GM19395 (cell line): Measurements from ENCODE around the gene SRGAP3.

Experiments
- ATAC-seq: cut with Tn5 transposase; IDR thresholded peaks from one replicate; pipeline ENCODE4 v1.9.1; 2021; ENCODE audit warnings: mild to moderate bottlenecking, moderate library complexity; ENCODE audit not compliant: unreplicated experiment

SRGAP3 gene

GRCh38 chr3:9026320-9027045, 223.0 kb downstream of the SRGAP3 start:
- no peak for ATAC-seq

DNA sequence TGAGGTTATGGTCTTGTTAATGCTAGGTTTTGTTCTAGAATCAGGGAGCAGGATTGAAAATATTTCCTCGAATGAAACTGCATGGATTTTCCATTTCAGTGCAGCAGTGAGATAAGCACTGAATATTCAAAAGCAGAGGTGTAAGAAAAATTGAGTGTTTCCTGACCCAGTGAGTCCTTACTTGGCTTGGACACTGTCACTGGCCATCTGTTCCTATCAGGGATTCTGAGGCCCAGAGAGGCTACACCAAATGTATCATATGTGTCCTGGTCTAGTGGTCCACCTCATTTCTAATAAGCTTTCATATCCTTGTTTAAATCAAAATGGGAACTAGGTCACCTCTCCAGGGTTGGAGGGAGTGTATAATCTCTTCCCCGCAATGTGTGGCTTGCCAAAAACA, 225.1 kb downstream of the SRGAP3 start:
- ATAC-seq, result no peak

- no peak for ATAC-seq
These were observed 226.2 kb downstream of the SRGAP3 start for GRCh38 chr3:9023226-9023590.

- ATAC-seq, result no peak
These were observed 226.9 kb downstream of the SRGAP3 start for GRCh38 chr3:9022305-9023225.

DNA sequence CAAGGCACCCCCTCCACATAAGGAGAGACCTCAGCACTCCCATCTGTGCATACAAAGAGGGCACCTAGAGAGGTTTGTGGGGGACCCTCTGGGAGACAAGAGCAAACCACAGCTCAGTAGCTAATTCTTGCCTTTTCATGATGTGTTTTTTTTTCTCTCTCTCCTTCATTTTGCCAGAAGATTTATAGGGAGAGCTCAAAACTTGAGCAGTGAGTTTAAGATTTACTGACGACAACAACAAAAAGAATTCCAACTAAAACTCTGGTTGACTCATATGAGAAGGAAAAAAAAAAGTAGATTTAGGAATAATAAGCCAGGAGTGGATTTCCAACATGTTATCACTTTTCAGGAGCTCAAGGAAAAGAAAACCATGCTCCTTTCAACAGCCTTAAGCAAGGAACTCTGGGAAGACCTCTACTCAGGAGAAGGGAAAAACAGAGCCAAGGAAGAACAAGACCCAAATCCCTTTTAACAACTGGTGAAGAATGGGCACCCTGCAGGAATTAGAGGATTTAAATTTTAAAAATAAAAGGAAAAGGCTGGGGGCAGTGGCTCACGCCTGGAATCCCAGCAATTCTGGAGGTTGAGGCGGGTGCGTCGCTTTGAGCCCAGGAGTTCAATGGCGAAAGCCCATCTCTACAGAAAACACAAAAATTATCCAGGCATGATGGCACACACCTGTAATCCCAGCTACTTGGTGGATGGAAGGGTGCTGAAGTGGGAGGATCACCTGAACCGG, 228.0 kb downstream of the SRGAP3 start:
- ATAC-seq, result no peak

- ATAC-seq, result no peak
These were observed 229.0 kb downstream of the SRGAP3 start for GRCh38 chr3:9020426-9020825.

- no peak for ATAC-seq
These were observed 230.0 kb downstream of the SRGAP3 start for GRCh38 chr3:9019259-9019961.

DNA sequence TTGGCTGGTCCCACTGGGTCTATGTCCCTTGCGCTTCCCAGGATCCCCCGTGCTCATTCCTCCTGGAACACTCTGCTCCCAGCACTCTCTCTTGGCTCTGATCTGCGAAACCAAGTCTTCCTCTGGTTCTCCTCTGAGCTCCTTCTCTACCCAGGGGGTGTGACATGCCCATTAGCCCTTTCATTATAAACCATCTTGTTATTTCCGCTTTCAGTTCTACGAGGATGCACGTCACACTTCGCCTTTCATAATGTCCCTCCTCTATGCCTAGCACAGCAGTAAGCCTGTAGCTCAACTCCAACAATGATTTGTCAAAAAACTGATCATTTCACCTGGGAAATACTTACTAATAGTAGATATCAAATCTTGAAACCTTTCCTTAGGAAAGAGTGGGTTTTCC, 234.2 kb downstream of the SRGAP3 start:
- no peak for ATAC-seq

DNA sequence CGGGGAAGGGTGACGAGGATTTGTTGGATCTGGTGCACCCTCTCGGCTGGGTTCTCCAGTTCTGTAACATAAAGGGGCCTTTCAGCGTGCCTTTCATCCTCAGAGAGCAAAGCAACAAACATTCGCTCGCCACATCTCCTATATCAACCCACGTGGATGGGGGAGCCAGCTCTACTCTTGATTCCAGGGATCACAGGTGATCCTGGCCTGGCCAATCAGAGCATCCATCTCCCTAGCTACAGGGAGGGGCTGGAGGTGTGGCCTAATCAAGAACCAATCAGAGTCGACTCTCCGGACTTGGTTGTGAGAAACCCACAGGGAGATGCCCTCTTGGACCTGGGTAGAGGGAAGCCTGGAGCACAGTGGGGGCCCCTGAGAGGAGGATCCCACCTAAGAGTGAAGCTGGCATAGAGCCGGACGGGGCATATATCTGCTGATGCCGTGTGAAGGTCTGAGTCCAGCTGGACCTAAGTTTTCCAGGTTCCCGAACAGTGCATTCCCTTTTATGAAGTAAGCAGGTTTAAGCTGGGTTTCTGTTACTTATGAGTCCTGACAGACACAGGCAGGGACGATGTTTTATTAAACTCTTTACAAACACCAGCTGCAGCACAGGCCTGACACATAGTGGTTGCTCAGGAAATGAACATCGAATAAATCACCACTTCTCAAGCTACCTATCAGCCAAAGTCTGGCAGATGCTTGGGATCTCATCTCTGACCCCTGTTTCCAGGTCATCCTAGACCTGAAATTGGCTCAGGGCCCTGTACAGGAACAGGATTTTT, 235.5 kb downstream of the SRGAP3 start:
- ATAC-seq, result no peak

DNA sequence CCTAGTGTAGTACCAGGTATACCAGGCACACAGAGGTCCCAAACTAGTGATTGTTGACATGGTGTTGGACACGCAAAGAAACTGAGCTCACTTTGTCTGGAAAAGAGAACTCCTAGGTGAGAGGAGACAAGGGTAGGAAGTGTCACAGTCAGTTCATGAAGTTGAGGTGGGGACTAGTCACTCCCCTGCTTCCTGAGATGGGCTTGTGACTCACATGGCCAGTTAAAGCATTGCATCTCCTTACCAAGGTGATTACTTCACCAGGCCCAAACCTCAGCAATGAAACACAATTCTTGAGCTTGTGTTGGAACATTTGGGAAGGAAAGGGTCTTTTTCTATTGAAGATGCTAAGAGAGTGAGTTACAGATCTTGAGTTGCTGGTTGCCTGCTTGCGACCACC, 236.9 kb downstream of the SRGAP3 start:
- ATAC-seq, result no peak

- no peak for ATAC-seq
These were observed 239.4 kb downstream of the SRGAP3 start for GRCh38 chr3:9009976-9010545.

DNA sequence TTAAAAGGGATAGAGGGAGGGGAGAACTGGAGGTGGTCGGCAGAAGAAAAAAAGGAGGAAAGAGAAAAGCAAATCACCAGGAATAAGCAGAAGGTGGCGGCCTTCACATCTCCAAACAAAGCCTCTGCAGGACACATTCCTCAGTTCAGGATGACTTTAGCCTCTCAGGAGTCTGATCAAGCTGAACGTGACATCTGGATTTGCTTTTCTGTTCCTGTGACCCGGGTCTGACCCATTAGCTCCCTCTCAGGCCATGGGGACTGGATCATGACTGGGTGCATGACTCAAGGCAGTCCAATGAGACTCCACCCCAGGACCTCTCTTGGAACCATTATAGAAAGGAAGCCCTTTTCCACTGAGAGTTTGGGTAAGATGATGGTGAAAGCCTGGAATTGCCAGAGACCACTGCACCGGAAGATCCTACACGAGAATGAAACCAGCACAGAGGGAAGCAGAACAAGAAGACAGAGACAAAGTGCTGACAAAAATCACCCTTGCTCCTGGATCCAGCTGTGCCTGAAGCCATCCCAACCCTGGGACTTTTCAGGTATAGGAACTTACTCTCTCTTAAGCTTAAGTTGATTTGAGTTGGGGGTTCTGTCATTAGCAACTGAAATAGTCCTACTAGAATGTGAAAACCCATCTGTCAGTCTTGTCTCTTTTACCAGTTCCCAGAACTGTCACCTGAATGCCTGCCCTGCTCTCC, 240.7 kb downstream of the SRGAP3 start:
- ATAC-seq, result no peak

DNA sequence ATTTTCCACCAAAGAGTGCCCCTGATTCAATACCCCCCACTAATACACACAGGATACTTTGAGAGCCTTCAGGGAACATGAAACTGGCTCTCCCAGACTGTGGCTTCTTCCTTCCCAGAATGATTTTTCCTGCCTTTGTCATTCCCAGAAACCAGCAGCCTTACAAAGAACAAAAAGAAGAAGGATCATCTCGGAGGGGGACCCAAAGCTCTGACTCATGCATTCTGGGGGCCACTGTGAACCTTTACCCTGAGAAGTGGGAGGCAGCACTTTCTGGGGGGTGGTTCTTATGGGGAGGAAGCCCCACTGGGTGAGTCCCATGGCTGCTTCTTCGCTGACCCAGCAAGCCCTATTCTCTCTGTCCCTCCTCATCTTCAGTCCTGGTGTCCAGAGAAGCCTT, 241.5 kb downstream of the SRGAP3 start:
- ATAC-seq, result no peak

- ATAC-seq, result no peak
These were observed 242.2 kb downstream of the SRGAP3 start for GRCh38 chr3:9007213-9007612.

DNA sequence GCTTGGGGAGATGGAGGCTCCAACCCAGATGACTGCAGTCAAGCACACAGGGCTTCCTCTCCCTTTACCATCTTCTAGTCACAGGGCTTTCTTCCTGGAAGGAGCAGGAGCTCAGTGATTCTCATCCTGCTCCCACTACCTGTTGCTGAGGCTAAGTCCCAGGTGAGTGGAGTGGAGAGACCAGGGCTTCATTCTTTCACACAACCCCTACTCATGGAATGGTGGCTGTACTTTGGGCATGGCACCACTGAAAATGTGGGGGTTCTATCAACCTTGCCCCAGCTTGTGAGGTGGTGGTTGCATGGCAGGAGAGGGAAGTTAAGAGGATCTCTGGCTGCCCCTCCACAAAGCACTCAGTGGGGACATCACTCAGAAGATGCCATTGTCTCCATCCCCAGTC, 249.4 kb downstream of the SRGAP3 start:
- no peak for ATAC-seq

- ATAC-seq, result no peak
These were observed 252.3 kb downstream of the SRGAP3 start for GRCh38 chr3:8997151-8997550.

- ATAC-seq, result no peak
These were observed 252.7 kb downstream of the SRGAP3 start for GRCh38 chr3:8996681-8997121.

GRCh38 chr3:8996216-8996615, 253.2 kb downstream of the SRGAP3 start:
- no peak for ATAC-seq

- ATAC-seq, result no peak
These were observed 255.2 kb downstream of the SRGAP3 start for GRCh38 chr3:8994226-8994625.
